Fibroblast of skin of left biceps (primary cell): ENCODE results near the gene PAX5.

Experiments used
- DNase-seq, 2 experiments: peaks; one replicate each; pipeline ENCODE4 v3.0.0-alpha.2; 2013; ENCODE audit warnings: low read depth in 2 of 2

PAX5 gene

DNA sequence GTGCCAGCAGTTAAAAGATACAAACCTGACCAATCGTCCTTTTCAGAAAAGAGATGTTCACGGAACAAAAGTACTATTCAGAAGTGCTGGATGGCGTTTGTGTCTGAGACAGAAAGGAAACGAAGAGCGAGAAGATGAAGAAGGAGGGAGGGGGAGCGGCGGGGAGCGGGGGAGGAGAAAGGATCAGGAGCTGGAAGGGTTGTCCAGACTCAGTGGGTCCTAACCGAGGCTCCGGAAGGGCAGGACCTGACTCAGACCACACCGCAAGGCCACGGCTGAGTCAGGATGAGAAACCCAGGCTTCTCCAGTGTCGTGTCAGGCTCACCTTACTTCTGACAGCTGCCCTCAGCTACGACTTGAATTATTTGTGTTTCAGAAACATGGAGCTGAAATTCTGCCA lies 46.2 kb downstream of the PAX5 start:
- DNase-seq: no peak

DNA sequence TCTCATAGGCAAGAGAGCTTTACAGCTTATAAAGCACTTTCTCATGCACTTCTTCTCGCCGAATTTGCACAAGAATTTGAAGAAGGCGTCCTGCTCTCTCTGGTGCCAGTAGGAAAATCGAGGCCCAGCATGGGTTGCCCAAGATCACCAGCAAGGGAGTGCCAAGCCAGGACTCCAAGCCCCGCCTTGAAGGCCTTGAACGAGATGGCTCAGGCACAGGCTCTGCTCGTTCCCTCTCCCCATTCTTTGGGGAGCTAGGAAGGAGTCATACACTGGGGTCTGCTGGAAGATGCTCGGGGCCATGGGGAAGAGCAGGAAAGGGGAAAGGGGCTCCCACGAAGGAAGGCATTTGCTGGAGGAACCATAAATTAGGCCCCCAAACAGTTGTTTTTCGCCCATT lies 46.7 kb downstream of the PAX5 start:
- DNase-seq: no peak

DNA sequence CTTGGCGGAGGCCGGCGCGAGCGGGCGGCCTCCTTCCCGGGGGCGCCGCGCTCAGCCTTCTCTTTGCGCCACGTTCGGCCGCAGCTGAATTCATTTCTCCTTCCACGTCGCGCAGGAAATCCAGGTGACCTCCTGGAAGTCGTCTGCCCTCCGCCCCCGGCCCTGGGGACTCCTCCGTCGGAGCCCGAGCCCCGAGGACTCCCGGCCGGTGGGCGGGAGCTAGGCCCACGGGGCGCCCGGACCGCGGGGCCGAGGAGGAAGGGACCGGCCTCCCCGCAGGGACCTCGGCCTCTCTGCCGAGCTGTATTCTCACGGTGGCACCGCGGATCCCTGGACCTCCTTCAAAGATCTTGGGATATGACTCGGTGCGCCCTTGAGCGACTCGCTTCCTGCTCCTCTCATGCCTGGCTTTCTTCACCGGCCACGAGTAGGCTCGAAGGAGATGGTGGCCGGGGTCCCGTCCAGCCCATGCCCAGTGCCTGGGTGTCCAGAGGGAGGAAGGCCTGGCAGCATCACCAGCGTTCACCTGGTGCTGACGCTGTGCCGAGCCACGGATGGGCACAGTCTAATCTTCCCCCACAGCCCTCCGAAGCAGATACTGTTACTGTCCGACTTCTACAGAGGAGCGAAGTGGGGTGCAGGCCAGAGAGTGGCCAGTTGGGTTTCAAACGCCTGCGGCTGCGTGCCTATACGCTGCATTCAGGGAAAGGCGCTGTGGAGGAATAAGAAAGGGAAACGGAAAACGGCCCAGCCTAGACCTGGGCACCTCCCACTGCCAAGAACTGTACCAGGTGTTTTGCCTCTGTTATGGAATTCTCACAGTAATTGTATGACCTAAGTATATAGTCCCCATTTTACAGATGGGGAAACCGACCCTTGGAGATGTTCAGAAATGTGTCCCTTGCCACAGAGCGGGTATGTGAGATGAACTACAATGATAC lies 47.3 kb downstream of the PAX5 start:
- DNase-seq: no peak

GRCh38 chr9:36985769-36986467 lies 48.1 kb downstream of the PAX5 start:
- DNase-seq: no peak

- DNase-seq: no peak
Measured at GRCh38 chr9:36985061-36985768, 48.9 kb downstream of the PAX5 start.

- DNase-seq: no peak
Measured at GRCh38 chr9:36980148-36980974, 53.7 kb downstream of the PAX5 start.

DNA sequence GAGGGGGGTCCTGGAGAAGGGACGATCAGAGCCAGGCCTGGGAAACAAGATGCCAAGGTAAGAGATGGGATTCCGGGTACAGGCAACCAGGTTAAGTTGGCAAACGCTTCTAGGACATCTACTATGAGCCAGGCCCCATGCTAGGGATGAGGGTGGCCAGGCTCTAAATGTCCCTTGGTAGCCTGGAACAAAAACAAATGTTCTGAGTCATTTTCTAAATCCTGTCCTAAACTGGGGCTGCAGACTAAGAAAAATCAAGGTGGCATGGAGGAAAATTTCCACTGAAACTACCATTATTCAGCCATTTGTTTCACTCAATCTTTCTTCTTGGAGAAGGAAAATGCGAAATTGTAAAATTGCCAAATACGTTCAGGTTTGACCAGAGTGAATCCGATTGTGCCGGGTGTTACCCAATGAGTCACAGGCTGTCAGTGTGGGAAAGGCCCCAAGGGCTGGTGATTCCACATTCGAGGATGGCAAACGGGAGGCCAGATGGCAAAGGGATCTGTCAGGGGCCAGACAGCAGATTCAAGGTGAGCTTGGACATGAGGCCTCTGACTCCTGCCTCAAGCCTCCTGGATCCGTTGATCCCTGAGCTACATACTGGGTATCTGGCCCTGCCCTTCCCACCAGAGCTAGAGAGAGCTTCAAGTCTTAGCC lies 57.6 kb downstream of the PAX5 start:
- no peak for DNase-seq

GRCh38 chr9:36974731-36975130 lies 59.3 kb downstream of the PAX5 start:
- DNase-seq: no peak

DNA sequence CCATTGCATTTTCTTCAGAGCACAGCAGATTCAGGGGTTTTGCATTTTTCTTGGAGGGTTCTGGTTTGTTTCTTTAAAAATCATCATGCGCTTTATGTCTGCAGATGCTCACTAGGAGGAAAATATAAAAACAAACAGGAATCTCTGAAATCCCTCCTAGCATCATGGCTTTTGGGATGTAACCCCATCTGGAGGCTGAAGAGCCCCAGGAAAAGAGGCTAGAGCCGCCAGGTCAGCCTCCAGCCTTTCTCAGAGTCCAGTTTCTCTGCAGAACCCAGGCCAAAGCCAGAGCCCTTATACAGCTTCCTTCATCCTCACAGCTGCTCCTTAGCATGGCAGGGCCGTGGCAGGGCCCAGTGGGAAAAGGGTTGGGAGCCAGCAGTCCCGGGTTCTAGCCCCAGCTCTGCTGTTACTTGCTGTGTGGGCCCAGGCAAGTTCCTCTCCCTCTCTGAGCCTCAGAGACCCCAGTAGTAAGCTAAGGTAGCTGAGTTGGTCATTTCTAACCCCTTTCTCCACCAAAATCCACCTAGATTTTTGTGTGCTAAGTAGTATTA lies 62.1 kb downstream of the PAX5 start:
- DNase-seq: no peak

GRCh38 chr9:36970007-36970888 lies 63.8 kb downstream of the PAX5 start:
- DNase-seq: no peak

- no peak for DNase-seq
Measured at GRCh38 chr9:36969216-36969771, 64.8 kb downstream of the PAX5 start.

GRCh38 chr9:36968574-36969215 lies 65.4 kb downstream of the PAX5 start:
- DNase-seq: no peak

- DNase-seq: no peak
Measured at GRCh38 chr9:36967997-36968396, 66.1 kb downstream of the PAX5 start.

DNA sequence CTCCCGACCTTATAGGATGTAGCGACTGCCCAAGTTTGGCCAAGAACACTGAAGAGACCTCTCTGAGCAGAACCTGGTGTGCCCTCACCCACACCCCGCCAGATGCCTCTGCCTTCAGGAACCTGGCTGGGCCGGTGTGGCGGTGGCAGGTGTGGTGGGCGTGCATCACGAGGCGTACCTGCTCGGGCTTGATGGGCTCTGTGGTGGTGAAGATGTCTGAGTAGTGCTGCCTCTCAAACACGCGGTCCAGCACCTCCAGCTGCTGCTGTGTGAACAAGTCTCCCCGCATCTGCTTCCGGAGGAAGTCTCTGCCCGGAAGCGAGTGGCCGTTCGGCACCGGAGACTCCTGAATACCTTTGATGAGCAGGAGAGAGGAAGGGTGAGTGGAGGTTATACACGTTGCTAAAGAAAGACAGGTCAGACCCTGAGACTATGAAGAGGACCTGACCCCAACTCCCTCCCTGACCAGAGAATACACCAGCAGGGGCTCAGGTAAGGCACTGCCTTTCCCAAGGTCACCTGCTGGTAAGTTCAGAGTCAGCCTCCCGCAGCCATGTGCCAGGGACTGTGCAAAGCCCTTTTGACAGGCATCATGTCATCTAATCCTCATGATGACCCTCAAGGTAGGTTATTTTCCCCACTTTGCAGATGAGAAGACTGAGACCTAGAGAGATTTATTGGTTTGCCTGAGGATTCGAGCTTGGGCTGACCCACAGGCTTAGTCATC lies 67.5 kb downstream of the PAX5 start:
- DNase-seq: no peak

- DNase-seq: no peak
Measured at GRCh38 chr9:36964791-36965190, 69.3 kb downstream of the PAX5 start.

- DNase-seq: no peak
Measured at GRCh38 chr9:36963346-36963745, 70.7 kb downstream of the PAX5 start.

DNA sequence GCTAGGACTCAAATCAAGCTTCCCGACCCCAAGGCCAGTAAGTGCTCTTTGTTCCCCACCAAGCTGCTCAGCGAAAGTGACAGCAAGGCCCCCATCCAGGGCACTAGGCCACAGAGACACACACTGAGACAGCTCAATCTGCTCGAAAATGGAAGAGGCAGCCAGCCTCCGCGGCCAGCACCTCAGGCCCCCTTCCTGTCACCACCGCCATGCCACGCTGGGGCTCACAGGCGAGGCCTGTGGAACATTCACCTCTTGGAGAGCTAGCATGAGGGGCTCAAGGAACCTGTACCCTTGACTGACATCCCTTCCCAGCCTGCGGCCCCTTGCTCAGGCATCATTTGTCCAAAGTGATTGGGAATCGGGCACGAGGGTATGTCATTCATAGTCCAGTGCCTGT lies 71.4 kb downstream of the PAX5 start:
- DNase-seq: no peak
